KOPT-K1 (cell line): ENCODE results near the gene HPCAL4.

ENCODE experiments used
- H3K27ac ChIP-seq: fragments of 200-600 bp; sonication (generic); 2 replicates; pipeline ENCODE4 v1.5.1; 2016; ENCODE audit warnings: antibody characterized with exemption, mild to moderate bottlenecking, low read depth, low read length; ENCODE audit not compliant: poor library complexity, severe bottlenecking
- H3K36me3 ChIP-seq: fragments of 200-600 bp; sonication (generic); 2 replicates; pipeline ENCODE4 v1.5.1; 2017; ENCODE audit warnings: antibody characterized with exemption, mild to moderate bottlenecking, low read length, moderate library complexity; ENCODE audit not compliant: insufficient read depth
- H3K9me3 ChIP-seq: fragments of 200-600 bp; sonication (generic); 2 replicates; pipeline ENCODE4 v1.5.1; 2017; ENCODE audit warnings: antibody characterized with exemption, low read length, mild to moderate bottlenecking; ENCODE audit not compliant: insufficient read depth, poor library complexity, severe bottlenecking

HPCAL4 gene

DNA sequence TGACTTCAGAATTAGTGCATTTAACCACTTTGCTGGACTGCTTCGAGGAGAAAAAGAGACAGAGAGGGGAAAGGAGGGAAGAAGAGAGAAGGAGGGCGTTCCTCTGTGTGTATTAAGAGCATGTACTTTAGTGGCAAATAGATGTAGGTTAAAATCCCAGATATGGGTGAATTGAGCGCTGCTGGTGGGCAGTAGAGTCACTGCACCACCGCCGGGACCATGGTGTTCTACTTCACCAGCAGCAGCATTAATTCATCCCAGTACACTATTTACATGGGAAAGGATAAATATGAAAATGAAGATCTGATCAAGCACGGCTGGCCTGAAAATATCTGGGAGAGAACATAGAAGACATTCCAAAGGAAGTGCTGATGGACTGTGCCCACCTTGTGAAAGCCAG lies 26.6 kb upstream of the HPCAL4 start:
- H3K36me3 ChIP-seq, result no peaks in the 10 kb centered on the region
- H3K27ac ChIP-seq, result no peak overlapping the region
- H3K9me3 ChIP-seq, result no peaks in the 10 kb centered on the region

DNA sequence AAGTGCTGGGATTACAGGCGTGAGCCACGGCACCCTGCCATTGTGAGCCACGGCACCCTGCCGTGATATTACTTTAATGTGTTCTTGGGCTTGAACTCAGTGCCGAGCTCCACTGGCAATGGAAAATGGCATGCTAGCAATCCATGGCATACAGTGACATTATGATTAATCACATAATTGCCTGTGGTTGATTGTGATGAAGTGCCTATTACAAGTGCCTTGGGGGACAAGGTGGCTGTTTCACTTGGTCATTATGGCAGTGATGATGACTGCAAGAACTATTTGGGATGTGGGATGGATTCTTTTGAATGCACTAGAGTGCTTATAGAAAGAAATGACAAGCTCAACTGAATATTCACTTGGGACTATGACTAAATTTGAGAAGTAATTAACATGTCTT lies 22.3 kb upstream of the HPCAL4 start:
- Histone ChIP-seq H3K27ac (no peak overlapping the region), H3K9me3 (no peaks in the 10 kb centered on the region), H3K36me3 (no peaks in the 10 kb centered on the region)

DNA sequence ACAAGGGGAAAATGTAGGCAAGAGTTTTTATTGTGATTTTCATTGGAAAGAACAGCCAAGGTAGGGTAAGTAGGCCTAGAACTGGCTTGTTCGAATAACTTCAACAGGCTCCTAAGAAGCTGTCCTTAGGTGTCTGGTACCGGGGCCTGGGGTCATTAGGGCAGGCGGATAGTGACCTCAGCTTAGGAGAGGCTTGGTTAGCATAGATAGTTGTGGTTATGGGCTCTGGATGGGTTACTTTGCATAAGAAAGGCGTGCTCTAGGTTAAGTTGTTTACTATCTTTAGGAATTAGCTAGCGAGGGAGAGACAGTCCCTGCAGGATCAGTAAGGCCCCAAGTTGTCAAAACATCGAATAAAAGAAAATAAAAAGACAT lies 20.7 kb upstream of the HPCAL4 start:
- H3K9me3 ChIP-seq, result no peaks in the 10 kb centered on the region
- no peak overlapping the region for H3K27ac ChIP-seq
- no peaks in the 10 kb centered on the region for H3K36me3 ChIP-seq

GRCh38 chr1:39711104-39711965 lies 20.1 kb upstream of the HPCAL4 start:
- no peaks in the 10 kb centered on the region for H3K36me3 ChIP-seq
- H3K27ac ChIP-seq, result no peak overlapping the region
- H3K9me3 ChIP-seq, result no peaks in the 10 kb centered on the region

- Histone ChIP-seq H3K9me3 (no peaks in the 10 kb centered on the region), H3K36me3 (no peaks in the 10 kb centered on the region), H3K27ac (no peak overlapping the region)
Observed at GRCh38 chr1:39707506-39707905, 16.3 kb upstream of the HPCAL4 start.

DNA sequence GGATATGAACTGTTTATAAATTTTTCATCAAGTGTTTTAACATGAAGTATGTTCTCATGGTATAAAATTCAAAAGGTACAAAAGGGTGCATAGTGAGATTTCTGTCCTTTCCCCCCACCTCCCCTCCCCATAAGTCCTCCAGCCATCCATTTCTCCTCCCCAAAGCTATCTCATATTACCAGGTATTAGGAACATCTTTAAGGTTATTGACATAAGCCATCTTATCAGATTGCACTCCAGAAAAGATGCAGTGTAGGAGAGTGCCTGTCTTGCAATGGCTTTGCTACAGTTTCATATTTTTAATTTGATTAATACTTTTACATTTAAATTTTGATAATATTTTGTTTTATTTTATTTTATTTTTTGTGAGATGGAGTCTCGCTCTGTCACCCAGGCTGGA lies 13.5 kb upstream of the HPCAL4 start:
- no peaks in the 10 kb centered on the region for H3K36me3 ChIP-seq
- no peak overlapping the region for H3K27ac ChIP-seq
- H3K9me3 ChIP-seq, result no peaks in the 10 kb centered on the region

- Histone ChIP-seq H3K9me3 (peaks cover 3% of the 10 kb centered on the region), H3K36me3 (no peaks in the 10 kb centered on the region), H3K27ac (no peak overlapping the region)
Observed at GRCh38 chr1:39701049-39701439, 9.8 kb upstream of the HPCAL4 start.

- peaks cover 3% of the 10 kb centered on the region for H3K9me3 ChIP-seq
- H3K36me3 ChIP-seq, result no peaks in the 10 kb centered on the region
- H3K27ac ChIP-seq, result no peak overlapping the region
Observed at GRCh38 chr1:39700348-39700747, 9.1 kb upstream of the HPCAL4 start.

GRCh38 chr1:39699419-39699818 lies 8.2 kb upstream of the HPCAL4 start:
- peaks cover 3% of the 10 kb centered on the region for H3K9me3 ChIP-seq
- H3K27ac ChIP-seq, result no peak overlapping the region
- no peaks in the 10 kb centered on the region for H3K36me3 ChIP-seq

GRCh38 chr1:39698568-39698967 lies 7.3 kb upstream of the HPCAL4 start:
- Histone ChIP-seq H3K9me3 (peaks cover 3% of the 10 kb centered on the region), H3K36me3 (no peaks in the 10 kb centered on the region), H3K27ac (no peak overlapping the region)

- H3K9me3 ChIP-seq, result peaks cover 3% of the 10 kb centered on the region
- no peak overlapping the region for H3K27ac ChIP-seq
- no peaks in the 10 kb centered on the region for H3K36me3 ChIP-seq
Observed at GRCh38 chr1:39696448-39696847, 5.2 kb upstream of the HPCAL4 start.

GRCh38 chr1:39695016-39695415 lies 3.8 kb upstream of the HPCAL4 start:
- Histone ChIP-seq H3K36me3 (no peaks in the 10 kb centered on the region), H3K27ac (no peak overlapping the region), H3K9me3 (peaks cover 3% of the 10 kb centered on the region)

GRCh38 chr1:39694026-39694425 lies 2.8 kb upstream of the HPCAL4 start:
- peaks cover 3% of the 10 kb centered on the region for H3K9me3 ChIP-seq
- no peak overlapping the region for H3K27ac ChIP-seq
- no peaks in the 10 kb centered on the region for H3K36me3 ChIP-seq

DNA sequence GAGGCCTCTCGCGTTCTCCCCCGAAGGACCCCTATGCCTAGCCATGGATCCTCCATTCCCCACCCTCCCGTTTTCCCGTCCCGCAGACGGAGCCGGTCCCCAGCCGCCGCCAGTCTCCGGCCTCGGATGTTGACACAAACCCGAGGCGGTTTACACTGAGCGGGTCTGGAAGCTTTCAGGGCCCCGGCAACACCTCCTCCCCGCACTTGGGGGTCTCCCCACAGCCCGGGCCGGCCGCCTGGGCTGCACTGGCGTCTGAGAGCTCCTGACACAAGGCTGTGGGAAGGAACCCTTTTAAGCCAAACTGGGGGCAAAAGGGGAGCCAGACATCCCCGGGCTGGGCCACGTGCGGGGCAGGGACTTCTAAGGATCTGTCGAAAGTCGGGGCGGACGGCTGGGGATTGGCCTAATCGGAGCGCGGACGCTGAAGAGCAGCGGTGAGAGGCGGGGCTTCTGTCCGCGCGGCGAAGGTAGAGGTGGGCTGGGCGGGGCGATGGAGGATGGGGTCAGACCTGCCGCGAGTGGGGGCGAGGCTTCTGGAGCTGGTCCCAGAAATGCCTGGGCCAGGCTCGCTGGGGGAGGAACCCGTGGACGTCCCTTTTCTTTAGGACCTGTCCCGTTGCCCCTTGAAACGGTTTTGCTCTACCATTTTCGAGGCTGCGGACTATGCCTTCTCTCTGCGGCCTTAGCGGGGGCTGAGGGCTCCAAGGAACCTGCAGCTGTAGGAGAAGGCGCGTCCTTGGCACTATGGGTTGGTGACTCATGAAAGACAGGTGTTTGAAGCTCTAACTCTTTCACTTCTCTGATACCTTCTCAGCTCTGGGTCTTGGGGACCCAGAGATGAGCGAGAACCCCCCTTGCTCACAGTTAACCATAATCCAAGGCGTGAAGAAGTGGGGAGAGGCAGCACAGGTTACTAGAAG lies 1.2 kb upstream of the HPCAL4 start:
- no peak overlapping the region for H3K27ac ChIP-seq
- H3K9me3 ChIP-seq, result no peaks in the 10 kb centered on the region
- H3K36me3 ChIP-seq, result no peaks in the 10 kb centered on the region

DNA sequence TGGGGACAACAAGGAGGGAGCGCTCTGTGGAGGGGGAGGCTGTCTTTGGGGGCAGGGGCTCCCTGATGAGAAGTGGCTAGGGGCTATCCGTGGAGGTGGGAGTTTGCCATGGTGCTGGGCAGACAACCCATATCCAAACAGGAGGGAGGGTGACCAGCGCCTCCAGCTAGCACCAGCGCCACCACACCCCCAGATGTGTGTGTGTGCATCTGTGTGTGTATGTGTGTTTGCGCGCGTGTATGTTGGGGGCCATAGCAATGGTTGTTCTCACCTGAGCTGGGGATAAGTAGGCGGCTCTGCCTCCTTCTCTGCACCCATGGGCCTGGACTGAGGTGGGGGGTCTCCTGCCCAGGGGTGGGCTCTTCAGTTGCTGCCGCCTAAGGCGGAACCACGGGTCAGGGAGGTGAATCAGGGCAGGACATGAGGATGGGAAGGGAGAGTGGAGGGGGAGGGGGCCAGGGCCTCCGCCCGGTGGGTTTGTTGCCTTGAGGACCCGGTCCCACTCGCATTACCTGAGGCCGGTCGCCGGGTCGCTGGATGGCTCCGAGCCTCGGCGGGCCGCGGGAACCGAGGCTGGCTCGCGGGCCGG lies 345 bp downstream of the HPCAL4 start:
- H3K27ac ChIP-seq, result no peak overlapping the region
- no peaks in the 10 kb centered on the region for H3K36me3 ChIP-seq
- no peaks in the 10 kb centered on the region for H3K9me3 ChIP-seq
